Stimulated activated CD4-positive, alpha-beta T cell treated with anti-CD3 and anti-CD28 coated beads, Interleukin-1b, Interleukin-23, amount 100 ng/mL, for 1 hour (primary cell): ENCODE results near the gene MAP4.
A peak's percentile ranks its signal among the peaks of the same experiment; 100 is the strongest.
"Not testable (repeated sequence)": the region's sequence is repeated elsewhere in the genome, so short reads cannot be mapped to it uniquely, and the experiment has no call there.

Experiments used
- DNase-seq, 2 donors: peaks; one replicate each; pipeline ENCODE4 v3.0.0-alpha.2; 2020; ENCODE audit warnings: low read depth in 2 of 2

The MAP4 gene

GRCh38 chr3:48013288-48013980, 2.8 kb downstream of the MAP4 start:
- no peak for DNase-seq

DNA sequence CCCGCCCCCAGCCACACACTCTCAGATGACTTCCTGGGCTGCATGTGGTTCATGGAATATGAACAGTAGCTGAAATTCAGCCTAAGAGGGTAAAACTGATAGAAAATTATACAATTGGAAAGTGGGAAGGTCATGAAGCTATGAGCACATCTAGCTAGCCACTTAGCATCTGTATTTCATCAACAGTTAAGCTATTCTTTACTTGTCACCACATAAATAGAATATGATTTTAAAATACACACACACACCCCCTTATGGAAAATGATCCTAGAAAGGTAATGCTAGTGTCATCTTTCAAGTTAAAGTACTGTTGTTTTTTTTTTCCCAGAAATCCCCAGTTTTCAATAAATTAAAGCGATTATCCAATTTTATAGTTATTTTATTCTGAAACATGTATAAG, 3.6 kb downstream of the MAP4 start:
- DNase-seq, result no peak

GRCh38 chr3:48008066-48008465, 8.2 kb downstream of the MAP4 start:
- DNase-seq, result not testable (repeated sequence)

GRCh38 chr3:48007361-48007760, 8.9 kb downstream of the MAP4 start:
- DNase-seq, result not testable (repeated sequence)

- DNase-seq, result not testable (repeated sequence)
Observed at GRCh38 chr3:48006794-48007193, 9.4 kb downstream of the MAP4 start.

DNA sequence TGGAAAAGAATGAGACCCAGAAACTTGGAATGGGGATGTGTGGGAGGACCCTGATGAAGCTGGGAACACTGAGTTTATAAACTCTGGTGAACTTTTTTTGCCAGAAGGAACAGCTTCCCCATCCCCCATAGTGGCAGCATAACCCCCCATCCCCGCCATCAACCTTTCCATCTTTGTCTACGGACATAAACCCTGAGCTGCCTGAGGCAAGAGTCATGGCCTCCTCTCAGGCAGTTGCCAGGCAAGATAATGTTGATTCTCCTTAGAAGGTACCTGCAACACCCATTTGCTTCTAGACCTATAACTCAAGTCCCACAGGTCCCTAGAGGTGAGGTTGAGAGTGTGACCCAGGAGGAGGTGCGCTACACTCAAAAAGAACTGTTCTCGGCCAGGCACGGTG, 11.5 kb downstream of the MAP4 start:
- no peak for DNase-seq

- DNase-seq, result no peak
Observed at GRCh38 chr3:48002787-48003186, 13.4 kb downstream of the MAP4 start.

GRCh38 chr3:48001991-48002390, 14.2 kb downstream of the MAP4 start:
- no peak for DNase-seq

- DNase-seq, result no peak
Observed at GRCh38 chr3:48000212-48000611, 16.0 kb downstream of the MAP4 start.

GRCh38 chr3:47996440-47996839, 19.8 kb downstream of the MAP4 start:
- DNase-seq, result no peak

- no peak for DNase-seq
Observed at GRCh38 chr3:47994180-47994579, 22.0 kb downstream of the MAP4 start.

- DNase-seq, result no peak
Observed at GRCh38 chr3:47991341-47991740, 24.9 kb downstream of the MAP4 start.

DNA sequence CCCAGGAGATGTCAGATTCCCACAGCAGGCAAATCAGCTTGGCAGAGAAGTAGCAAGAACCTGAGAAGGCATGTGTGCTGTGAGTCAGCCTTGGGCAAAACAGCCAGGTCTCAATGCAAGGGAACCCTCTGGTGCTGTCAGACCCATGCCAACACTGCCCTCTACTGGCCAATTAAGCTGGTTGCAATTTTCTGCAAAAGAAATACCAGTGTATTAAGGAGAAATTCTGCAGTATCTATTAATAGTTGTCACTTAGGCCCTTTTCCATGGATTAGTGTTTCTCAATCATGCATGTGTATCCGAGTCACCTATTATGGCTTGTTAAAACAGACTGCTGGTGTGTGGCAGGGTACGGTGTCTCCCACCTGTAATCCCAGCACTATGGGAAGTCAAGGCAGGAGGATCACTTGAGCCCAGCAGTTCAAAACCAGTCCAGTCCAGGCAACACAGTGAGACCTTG, 26.2 kb downstream of the MAP4 start:
- DNase-seq, result peak; percentile 40 to 48

GRCh38 chr3:47985381-47985780, 30.8 kb downstream of the MAP4 start:
- DNase-seq, result no peak

- DNase-seq, result no peak
Observed at GRCh38 chr3:47984075-47984728, 32.0 kb downstream of the MAP4 start.

DNA sequence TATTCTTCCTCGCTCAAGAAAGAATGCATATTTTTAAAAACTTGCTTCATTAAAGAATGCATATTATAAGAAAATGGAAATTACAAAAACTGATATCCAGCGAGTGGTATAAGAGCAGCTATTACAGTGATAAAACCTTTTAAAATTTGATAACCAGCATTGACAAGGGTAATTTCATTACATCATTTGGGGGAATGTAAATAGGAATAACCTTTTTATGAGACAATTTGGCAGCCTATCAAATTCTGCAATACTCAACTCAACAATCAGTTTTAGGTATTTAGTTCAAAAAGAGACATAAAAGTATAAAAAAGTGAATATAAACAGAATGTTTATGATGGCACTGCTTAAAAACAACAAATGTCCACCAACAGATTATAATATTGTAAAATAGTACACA, 35.4 kb downstream of the MAP4 start:
- DNase-seq, result no peak

DNA sequence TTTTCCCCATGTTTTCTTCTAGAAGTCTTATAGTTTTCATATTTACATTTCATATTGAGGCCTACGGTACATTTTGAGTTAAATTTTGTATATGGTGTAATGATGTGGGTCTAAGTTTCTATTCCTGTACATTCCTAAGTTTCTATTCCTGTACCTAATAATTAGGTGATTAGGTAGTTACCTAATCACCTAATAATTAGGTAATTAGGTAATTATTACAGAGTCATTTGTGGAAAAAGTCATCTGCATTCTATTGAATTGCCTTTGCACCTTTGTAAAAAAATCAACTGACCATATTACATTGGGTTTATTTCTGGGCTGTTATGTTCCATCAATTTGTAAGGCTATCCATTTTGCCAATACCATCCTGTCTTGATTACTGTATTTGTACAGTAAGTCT, 37.1 kb downstream of the MAP4 start:
- DNase-seq, result no peak

GRCh38 chr3:47978386-47978785, 37.8 kb downstream of the MAP4 start:
- DNase-seq, result no peak

- no peak for DNase-seq
Observed at GRCh38 chr3:47976135-47976732, 40.0 kb downstream of the MAP4 start.

GRCh38 chr3:47974974-47975470, 41.2 kb downstream of the MAP4 start:
- no peak for DNase-seq

DNA sequence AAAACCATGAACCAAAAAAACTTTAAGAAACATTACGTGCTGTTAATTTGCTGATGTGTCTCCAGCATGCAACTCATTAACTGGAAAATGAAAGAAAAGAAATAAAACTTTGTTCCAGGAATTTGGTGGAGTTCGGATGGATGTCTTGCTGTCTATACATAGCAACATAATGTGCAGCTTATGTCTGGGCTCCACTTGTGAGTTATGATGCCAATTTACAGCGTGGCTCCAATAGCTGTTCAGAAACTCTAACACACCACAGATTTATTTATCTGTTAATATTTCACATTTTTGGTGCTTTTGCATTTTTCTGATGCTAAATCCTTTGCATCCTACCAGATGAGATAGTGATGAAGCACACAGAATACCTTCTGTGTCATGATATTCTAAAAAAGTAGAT, 45.1 kb downstream of the MAP4 start:
- DNase-seq, result no peak

DNA sequence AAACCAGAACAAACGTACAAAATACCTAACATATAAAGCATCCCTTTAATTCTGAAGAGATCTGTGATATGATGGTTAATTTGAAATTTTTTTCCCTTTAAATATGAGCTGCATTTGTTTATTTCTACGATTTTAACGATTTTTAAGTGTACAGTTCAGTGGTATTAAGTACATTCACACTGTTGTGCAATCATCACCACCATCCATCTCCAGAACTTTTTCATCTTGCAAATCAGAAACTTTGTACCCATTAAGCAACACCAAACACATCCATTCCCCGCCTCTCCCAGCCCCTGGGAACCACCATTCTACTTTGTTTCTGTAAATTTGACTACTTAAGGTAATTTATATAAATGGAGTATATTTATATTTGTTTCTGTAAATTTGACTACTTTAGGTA, 51.5 kb downstream of the MAP4 start:
- no peak for DNase-seq
